ENCODE measurements around the gene DLG2.
"Not testable (repeated sequence)": the region's sequence is repeated elsewhere in the genome, so short reads cannot be mapped to it uniquely, and the experiment has no call there.

The DLG2 gene

DNA sequence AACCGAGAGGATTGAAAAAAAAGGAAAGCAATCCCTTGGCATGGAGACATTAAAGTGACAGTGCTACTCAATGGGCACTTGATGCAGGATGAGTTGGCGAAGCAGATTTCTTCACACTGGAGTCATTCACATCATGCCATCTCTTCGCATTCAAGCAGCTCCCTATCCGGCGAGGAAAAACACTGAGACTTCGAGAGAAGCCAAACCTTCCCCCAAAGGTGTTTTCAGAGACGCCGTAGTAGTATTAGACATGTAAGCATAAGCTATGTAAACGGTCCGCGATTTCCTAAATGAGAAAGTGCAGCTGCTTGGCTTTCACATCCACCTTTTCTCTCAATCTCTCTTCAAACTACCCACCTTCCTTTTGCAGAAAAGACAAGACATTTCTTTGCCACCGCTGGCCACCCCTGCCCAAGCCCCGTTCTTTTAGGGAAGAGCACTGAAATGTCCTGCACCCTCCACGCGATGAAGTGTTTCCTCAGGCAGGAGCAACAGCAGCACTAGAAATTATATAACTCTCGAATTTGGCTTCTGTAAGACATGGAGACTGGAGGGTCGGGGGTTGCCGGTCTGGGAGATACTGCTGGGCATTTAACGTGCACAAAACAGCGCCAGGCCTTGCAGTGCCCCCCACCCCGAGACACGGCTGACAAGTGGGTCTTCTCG lies at the start of gene DLG2:
DLG2 (minus strand) TSS at position 13 of the 666 bp plus-strand sequence.
- DNase-seq: peak; percentile 58

DNA sequence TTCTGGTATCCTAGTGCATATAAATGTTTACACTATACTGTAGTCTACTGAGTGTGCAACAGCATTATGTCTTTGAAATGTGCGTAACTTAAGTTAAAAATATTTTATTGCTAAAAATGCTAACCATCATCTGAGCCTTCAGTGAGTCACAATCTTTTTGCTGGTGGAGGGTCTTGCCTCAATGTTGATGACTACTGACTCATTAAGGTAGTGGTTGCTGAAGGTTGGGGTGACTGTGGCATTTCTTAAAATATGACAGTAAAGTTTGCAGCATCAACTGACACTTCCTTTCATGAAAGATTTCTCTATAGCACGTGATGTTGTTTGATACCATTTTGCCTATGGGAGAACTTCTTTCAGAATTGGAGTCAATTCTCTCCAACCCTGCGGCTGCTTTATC lies 46.2 kb upstream of the DLG2 start:
- DNase-seq: no peak

DNA sequence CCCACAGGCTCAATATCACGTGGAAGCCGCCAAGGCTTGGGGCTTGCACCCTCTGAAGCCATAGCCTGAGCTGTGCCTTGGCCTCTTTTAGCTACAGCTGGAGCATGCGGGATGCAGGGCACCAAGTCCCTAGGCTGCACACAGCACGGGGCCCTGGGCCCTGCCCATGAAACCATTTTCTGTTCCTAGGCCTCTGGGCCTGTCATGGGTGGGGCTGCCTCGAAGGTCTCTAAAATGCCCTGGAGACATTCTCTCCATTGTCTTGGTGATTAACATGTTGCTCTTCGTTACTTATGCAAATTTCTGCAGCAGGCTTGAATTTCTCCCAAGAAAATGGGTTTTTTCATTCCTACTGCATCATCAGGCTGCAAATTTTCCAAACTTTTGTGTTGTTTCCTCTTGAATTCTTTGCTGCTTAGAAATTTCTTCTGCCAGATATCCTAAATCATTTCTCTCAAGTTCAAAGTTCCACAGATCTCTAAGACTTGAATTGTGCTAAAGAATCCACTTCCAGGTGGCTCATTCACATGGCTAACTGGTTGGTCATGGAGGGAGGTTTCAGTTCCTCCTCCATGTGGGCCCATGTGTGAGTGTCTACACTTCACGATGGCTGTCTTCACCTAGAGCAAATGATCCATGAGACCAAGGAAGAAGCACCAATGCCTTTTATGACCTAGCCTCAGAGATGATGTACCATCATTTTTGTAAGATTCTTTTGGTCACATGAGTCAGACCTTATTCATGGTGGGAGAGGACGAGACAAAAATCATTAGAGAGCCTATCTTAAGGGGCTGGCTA lies 45.2 kb upstream of the DLG2 start:
- DNase-seq: no peak

DNA sequence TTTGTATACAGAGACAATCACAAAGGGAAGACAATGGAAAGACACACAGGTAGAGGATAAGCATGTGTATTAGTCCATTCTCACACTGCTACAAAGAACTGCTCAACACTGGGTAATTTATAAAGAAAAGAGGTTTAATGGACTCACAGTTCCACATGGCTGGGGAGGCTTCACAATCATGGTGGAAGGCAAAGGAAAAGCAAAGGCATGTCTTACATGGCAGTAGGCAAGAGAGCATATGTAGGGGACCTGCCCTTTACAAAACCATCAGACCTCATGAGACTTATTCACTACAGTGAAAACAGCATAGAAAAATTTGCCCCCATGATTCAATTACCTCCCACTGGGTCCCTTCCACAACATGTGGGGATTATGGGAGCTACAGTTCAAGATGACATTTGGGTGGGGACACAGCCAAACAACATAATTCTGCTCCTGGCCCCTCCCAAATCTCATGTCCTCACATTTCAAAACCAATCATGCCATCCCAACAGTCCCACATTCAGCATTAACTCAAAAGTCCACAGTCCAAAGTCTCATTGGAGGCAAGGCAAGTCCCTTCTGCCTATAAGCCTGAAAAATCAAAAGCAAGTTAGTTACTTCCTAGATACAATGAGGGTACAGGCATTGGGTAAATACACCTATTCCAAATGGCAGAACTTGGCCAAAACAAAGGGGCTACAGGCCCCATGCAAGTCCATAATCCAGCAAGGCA lies 44.0 kb upstream of the DLG2 start:
- not testable (repeated sequence) for DNase-seq

DNA sequence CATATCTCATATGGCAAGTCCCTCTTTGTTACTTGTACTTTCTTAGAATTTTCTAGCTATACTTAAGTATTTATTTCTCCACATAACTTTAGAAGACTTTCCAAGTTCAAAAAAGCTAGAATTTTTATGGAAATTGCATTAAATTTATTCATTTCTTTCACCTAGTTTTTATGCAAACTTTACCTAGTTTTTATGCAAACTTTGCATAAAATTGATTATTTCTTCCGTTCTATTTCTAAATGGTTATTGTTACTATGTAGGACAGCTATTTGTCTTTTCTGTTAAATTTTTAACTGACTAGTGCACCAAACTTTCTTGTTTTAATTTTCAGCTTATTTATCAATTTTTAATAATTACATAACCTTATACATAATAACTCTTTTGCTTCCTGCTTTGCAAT lies 41.0 kb upstream of the DLG2 start:
- DNase-seq: no peak

DNA sequence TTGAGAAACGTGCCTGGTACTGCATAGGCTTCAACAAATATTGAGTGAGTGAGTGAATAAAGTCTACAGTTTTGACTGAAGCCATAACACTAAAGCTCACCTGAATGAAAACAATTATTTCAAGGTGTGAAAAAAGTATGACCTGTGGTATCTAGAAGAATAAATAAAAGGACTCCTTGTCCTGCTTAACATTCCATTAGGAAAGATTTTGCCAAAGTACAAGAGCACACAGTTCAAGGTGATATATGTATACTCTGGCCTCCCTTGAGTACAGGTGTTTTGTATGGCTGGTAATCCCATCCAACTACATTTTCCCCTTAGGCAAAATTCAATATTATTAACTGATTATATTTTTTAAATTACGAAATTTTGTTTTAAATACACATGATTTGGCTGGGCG lies 39.5 kb upstream of the DLG2 start:
- no peak for DNase-seq

DNA sequence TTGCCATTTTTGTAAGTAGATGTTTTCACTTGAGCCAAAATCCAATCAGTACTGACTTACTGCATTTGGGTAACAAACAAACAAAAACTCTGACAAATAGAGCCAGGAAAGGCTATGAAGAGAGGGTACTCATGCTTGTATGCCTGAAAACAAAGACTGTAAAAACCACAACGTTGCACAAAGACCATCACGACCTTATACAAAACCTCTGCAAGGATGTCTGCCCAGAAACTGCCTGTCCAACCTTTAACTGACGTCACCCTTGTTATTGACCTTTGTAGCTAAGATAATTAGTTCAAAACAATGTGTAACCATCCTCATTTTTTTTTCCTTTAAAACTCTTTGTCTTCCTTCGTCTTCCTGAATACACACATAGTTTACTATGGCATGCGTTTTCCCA lies 38.6 kb upstream of the DLG2 start:
- DNase-seq: no peak

DNA sequence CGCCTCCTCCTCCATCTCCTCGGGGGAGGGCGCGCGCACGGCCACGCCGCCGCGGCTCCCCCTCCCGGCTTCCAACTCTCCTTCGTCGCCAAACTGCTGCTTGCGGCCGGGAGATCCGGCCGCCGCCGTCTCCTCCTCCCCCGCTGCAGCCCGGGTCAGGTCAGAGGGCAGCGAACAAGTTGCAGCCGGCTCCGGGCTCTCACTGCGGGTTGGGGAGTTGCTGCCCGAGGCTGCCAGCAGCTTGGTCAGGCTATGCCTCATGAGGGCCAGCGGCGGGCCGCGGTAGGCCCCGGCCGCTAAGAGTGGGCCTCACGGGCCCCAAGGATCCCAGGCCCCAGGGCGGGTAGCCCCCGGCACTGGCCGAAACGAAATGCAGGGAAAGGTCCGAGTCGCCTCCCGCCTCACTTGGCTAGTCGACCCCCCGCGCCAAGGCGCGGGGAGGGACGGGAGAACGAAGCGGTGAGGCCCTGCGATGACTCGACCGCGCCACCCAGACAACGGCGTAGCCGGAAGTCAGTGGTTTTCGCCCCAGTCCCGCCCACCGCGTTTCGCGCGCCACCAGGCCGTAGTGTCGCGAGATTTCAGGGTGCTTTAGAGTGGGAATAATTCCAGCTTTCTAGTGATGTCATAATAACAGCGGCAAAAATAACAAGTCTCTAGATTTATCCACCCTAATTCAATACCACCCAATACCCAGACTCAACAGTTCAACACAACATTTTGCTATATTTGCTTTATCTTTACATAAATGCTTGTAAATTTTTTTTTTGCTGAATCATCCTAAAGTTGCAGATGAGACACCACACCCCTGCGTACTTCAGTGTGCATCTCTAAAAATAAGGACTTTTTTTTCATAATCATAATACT lies 37.7 kb upstream of the DLG2 start, which contains the start of gene CREBZF:
CREBZF (minus strand) TSS at position 515 of the 867 bp plus-strand sequence; CDS start at position 261, 254 bp downstream.
- peak; percentile 95 for DNase-seq

DNA sequence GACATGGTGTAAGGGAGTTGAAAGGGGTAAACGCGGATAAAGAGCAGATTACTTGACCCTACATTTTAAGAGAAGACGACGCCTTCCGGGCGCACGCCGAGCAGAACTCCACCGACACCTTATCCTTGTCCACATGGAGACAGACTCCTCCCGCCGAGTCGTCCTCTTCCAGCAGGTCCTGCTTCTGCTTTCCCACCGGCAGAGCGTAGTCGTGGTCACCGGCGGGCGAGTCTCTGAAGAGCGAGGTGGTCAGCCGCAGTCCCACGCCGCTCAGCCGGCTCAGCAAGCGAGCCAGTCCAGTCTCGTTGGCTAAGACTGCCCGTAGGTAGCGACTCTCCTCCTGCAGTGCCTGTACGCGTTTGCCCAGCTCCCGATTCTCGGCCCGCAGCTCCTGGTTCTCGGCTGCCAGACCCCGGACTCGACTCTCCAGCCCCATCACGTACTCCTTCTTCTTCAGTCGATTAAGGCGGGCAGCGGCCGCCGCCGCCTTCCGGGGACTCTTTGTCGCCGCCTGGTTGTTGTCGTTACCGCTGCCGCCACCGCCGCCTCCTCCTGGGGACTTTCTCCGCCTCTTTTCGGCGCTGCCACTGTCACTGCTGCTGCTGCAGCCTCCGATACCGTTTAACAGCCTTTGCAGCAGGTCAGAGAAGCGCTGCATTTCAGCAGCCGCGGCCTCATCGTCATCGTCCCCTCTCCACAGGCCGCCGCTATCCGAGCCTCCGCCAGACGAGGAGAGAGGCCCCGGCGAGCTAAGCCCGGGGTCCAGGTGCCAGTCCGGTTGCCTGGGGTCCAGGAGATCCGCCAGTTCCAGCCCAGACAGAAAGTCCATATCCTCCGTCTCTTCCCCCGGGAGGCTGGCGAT lies 36.8 kb upstream of the DLG2 start:
- peak; percentile 88 for DNase-seq

DNA sequence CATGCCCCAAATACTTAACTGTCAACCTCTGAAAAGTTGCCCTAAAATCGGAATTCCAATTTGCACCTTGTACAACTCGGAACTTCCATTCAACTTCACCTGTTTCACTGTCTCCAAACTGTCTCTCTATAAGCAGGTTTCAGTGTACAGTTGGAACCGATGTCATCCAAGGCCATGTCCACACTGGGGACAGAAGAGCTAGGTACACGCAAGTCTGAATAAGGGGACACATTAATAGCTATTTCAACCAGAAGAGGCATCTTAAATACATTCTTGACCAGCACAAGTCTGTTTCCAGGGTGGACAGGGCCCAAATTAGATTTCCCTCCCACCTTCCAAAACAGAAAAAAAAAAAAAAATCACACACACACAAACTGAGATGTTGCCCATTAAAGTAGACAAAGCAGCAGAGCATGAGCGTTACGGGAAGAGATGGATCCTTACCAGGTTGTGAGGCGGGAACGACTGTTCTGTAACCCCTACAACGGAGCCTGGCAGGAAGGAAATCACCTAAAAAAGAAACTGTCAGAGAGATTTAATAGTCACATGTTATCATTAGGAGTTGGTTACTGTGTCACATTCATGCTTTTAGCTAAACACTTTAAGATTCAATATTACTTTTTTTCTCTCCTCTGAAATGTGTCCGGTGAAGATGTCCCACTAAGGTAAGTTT lies 36.1 kb upstream of the DLG2 start:
- no peak for DNase-seq

DNA sequence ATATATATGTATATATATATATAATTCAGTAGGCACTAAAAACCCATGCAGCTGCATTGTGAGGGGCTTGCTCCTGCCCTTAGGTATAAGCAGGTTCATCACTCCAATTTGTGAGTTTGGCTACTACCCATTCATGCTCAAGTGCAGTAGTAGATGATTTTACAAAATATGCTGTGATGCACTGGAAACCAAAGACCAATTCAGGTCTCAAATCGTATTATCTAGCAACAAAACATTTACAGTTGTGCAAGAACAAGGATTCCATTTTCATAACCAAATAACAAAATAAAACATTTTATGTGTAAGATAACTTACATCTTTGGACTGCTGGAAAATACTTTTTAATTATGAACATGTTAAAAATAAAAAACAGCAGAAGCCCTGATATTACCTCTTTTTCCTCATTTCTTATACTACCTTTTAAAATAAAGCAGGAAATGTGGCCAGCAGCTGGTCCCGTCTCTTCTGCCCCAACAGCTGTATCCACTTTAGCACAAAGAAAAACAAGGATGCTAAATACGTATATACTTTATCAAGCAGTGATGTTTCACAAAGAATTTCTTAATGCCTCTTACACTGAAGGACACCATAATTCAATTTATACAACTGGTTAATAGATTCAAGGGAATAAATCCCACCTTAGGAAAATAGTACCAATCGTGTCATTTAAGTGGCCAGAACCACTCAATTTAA lies 35.0 kb upstream of the DLG2 start:
- no peak for DNase-seq

DNA sequence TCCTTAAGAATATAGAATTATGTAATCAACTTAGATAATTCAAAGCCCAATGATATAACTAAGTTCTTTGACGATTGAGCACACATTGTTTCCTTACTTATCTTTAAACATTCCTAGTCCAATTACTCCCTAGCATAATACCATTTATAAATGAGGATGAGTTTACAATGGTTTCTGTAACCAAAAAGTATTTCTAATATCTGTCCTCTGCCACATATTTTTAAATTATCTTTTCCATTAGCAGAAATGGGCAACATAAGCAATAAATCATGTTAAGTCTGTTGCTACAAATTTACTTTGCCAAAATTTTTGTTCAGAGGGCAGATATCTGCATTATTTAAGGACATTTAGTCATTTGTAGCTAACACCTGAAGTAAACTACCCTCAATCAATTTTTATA lies 31.0 kb upstream of the DLG2 start:
- no peak for DNase-seq

DNA sequence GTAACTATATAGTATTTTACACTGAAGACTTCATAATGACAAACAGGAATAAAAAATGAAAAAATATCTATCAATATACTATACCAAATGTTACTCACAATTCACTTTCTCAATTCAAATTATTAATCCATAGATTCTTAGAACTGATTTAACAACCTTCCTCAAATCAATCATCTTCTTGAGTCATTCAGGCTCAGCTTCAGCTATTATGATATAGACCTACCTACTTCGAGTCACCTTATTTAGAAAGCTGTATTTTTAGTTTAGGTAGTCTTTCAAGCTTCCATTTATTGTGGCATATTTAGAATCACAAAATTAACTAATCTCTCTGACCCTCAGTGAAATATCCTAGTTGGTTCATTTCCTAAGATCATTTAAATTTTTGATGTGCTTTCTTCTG lies 29.6 kb upstream of the DLG2 start:
- DNase-seq: no peak

DNA sequence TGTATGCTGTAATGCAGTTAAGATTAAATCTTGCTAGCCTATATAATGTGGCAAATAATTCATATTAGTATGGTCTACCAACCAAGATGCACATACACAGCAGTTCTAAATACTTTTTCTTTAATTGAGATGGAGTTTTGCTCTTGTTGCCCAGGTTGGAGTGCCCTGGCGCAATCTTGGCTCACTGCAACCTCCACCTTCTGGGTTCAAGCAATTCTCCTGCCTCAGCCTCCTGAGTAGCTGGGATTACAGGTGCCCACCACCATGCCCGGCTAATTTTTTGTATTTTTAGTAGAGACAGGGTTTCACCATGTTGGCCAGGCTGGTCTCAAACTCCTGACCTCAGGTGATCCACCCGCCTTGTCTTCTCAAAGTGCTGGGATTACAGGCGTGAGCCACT lies 27.2 kb upstream of the DLG2 start:
- not testable (repeated sequence) for DNase-seq

DNA sequence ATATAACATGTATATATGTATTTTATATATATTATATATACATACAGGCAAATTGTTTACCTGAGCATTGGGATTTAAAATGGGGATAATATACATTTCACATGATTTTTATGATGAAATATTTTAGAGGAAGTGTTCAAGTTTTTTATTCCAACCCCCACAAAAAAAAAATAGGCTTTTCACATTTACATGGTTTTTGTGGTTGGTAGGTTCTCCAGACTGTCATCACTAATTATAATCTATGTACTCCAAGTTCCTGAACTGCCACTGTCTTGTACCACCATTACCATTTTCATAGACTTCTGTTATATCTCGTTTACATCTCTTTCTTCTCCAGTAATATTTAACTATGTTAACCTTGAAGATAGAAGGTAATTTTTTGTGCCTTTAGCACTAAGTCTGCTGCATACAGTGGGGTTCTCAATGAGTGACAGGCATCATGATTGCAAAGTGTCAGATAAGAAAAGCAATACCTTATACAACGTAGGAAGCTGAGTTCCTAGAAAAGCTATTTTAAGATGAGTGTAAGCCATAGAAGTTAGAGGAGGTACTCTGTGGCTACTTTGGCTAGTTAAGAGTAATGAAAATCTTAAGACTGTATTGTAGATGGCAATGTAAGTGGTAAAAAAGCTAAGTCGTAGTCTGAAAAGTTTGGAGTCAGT lies 25.8 kb upstream of the DLG2 start:
- DNase-seq: no peak

DNA sequence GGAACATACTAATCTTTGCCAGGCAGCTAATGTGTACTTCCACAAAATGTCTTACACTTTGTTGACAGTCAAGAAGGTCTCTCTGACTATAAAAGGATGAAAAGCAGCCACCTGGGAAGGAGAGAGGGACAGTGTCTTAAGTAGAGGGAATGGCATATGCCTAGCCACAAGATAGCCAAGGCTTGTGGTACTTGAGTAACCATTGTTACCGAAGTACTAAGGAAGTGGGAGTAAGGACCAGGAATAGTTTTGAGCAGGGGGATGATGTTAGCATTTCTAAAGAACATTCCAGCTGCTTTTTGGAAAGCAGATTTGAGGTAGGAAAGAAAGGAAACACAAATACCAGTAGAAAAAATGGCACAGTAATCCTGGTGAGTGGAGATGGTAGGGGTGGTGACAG lies 24.0 kb upstream of the DLG2 start:
- DNase-seq: no peak

DNA sequence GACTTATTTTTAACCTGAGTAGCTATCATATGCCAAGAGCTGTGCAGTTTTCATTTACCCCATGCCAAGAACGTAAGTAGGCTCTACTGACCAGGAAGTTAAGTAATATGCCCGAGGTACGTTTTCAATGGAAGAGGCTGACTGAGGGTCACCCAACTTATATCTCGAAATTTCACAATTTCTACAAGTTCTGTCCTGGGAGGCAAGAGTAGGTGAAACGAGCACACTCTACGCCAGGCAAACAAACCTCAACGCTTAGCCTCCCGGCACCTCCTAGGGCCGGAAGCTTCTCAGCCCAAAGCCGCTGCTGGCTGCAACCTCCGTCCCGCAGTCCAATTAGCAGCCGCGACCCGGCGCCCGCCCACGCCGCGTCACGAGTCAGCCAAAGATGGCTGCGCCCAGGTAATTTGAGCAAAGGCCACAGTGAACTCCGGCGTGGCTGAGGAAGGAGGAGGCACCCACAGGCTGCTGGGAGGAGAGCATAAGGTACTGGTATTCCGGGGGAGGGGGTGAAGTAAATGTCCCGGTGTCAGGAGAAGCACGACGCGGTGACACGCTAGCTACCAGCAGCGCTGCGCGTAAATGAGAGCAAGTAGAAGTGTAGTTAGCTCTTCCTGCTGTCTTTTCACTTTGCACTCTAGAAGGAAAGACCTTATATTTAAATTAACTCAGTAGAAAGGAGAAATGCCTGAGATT lies 20.6 kb upstream of the DLG2 start, which contains the start of gene TMEM126A:
TMEM126A (plus strand) TSS at position 364 of the 696 bp plus-strand sequence. CDS start 2,289 bp downstream, outside the sequence.
- peak; percentile 98 for DNase-seq

DNA sequence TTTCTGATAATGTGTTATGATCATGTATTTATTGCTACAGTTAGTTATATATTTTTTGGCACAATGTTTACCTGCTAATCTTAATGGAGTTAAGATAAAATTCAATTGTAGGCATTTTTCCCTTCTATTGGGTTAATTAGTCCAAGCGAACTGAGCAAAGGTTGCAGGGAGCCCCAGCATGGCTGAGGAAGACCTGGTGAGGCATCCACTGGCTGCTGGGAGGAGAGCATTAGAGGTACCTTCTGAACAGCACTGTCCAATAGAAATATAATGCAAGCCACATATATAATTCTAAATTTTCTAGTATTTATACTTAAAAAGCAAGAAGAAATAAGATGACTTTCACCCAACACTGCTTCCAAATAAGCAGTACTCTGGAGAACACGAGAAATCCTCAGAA lies 19.9 kb upstream of the DLG2 start:
- no peak for DNase-seq

DNA sequence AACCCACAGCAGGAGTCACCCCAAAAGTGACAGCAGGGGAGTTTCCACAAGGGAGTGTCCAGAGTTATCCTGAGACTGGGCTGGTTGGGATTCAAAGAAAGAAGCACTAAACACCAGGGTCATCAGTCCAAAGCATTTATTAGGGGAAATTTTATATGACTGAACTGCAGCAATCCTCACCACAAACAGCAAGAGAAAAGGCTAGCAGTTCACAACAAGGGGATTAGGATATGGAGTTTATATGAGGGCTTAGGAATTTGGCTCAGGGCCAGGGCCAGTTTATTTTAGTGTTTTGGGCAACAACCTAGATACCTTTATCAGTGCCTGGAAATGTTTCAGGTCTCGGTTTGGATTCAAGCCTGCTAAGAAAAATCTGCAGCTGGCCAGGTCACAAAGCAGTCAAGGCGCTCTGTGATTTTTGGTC lies 16.1 kb upstream of the DLG2 start:
- DNase-seq: no peak

Data from islet precursor cell (in vitro differentiated cells).